Measurements from ENCODE around the gene GRIN3B. TPM values are rescaled to one million over a fixed set of nuclear protein-coding genes. Genes with fewer than 3 reads are reported as not detected.

Gene GRIN3B
- total RNA-seq, 4 donors from 2014 or later = not detected

- no peak for TF ChIP-seq POLR2A (IDR thresholded peaks at IDR 0.05)
- TF ChIP-seq, protein P1, sequence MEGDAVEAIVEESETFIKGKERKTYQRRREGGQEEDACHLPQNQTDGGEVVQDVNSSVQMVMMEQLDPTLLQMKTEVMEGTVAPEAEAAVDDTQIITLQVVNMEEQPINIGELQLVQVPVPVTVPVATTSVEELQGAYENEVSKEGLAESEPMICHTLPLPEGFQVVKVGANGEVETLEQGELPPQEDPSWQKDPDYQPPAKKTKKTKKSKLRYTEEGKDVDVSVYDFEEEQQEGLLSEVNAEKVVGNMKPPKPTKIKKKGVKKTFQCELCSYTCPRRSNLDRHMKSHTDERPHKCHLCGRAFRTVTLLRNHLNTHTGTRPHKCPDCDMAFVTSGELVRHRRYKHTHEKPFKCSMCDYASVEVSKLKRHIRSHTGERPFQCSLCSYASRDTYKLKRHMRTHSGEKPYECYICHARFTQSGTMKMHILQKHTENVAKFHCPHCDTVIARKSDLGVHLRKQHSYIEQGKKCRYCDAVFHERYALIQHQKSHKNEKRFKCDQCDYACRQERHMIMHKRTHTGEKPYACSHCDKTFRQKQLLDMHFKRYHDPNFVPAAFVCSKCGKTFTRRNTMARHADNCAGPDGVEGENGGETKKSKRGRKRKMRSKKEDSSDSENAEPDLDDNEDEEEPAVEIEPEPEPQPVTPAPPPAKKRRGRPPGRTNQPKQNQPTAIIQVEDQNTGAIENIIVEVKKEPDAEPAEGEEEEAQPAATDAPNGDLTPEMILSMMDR (IDR thresholded peaks at IDR 0.05) = no peak
- WGBS, 2 donors = 33 to 42% methylated on average over 20 to 23 of the region's 23 CpGs
- intact Hi-C loops (cut with DNase I; ENCODE audit: low total_unique reads) = no loop called here
- no peak for DNase-seq (ENCODE audit: low spot score in 2 of 2)
- no peak overlapping the region for H3K4me3 ChIP-seq (ENCODE audit: low read depth, poor library complexity, severe bottlenecking)
Observed at GRCh38 chr19:1042689-1043511, 42.7 kb downstream of the GRIN3B start.

DNA sequence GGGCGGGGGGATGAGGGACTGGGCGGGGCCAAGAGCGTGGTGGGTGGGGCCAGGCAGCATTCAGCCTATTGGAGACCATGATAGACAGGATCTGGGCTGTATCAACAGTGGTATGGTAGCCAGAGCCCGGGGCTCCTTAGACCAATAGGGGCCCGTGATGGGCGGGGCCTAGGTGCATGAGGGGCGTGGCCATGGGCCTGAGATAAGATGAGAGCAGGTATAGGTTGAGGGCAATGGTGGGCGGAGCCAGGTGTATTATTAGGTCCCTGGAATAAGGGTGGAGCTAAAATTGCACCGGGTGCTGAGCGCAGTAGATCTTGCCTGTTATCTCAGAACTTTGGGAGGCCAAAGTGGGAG, 45.0 kb downstream of the GRIN3B start:
- intact Hi-C loops (cut with DNase I; ENCODE audit: low total_unique reads) = no loop called here
- DNase-seq (ENCODE audit: low spot score in 2 of 2) = no peak
- TF ChIP-seq, protein P1 (IDR thresholded peaks at IDR 0.05) = no peak
- no peak for TF ChIP-seq POLR2A (IDR thresholded peaks at IDR 0.05)
- whole genome bisulfite sequencing, 2 donors = 71 to 76% methylated on average over 10 of the region's 10 CpGs
- H3K4me3 ChIP-seq (ENCODE audit: low read depth, poor library complexity, severe bottlenecking) = no peak overlapping the region

- TF ChIP-seq, protein P1 (IDR thresholded peaks at IDR 0.05) = no peak
- no peak for TF ChIP-seq POLR2A (IDR thresholded peaks at IDR 0.05)
- 91 to 98% methylated on average over 29 to 33 of the region's 33 CpGs for WGBS, 2 donors
- intact Hi-C loops (cut with DNase I; ENCODE audit: low total_unique reads) = no loop called here
- DNase-seq (ENCODE audit: low spot score in 2 of 2) = no peak
- no peak overlapping the region for H3K4me3 ChIP-seq (ENCODE audit: low read depth, poor library complexity, severe bottlenecking)
Observed at GRCh38 chr19:1046117-1046626, 46.0 kb downstream of the GRIN3B start.

DNA sequence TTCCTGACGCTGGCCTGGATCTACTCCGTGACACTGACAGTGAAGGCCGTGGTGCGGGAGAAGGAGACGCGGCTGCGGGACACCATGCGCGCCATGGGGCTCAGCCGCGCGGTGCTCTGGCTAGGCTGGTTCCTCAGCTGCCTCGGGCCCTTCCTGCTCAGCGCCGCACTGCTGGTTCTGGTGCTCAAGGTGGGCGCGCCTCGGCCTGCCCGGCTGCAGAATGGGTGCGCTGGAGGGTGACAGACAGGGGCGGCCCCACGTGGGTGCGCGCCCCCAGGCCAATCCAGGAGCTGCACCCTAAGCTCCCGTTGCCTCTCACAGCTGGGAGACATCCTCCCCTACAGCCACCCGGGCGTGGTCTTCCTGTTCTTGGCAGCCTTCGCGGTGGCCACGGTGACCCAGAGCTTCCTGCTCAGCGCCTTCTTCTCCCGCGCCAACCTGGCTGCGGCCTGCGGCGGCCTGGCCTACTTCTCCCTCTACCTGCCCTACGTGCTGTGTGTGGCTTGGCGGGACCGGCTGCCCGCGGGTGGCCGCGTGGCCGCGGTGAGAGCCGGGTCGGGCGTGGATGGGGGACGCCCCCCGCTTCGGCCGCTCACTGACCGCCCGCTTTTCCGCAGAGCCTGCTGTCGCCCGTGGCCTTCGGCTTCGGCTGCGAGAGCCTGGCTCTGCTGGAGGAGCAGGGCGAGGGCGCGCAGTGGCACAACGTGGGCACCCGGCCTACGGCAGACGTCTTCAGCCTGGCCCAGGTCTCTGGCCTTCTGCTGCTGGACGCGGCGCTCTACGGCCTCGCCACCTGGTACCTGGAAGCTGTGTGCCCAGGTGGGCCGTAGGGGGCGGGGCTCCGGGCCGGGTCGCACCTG, 46.8 kb downstream of the GRIN3B start:
- TF ChIP-seq, protein P1 (IDR thresholded peaks at IDR 0.05) = no peak
- no peak for TF ChIP-seq POLR2A (IDR thresholded peaks at IDR 0.05)
- 88 to 89% methylated on average over 51 to 68 of the region's 77 CpGs for WGBS, 2 donors
- no peak overlapping the region for H3K4me3 ChIP-seq (ENCODE audit: low read depth, poor library complexity, severe bottlenecking)
- no peak for DNase-seq (ENCODE audit: low spot score in 2 of 2)
- intact Hi-C loops (cut with DNase I; ENCODE audit: low total_unique reads) = no loop called here

DNA sequence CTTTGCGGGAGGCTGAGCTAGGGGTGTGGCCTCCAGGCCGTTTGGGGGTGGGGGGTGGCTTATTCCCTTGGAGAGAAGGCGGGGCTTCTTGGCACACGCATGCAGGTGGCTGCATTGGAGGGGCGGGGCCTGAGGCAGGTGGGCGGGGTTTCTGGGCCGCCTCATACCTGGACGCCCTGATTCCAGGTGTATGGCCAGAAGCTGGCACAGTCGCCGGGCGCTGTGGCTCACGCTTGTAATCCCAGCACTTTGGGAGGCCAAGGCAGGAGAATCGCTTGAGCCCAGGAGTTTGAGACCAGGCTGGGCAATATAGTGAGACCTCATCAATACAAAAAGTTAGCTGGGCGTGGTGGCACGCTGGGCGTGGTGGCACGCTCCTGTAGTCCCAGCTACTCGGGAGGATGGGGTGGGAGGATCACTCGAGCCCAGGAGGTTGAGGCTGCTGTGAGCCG, 47.5 kb downstream of the GRIN3B start:
- no peak for DNase-seq (ENCODE audit: low spot score in 2 of 2)
- intact Hi-C loops (cut with DNase I; ENCODE audit: low total_unique reads) = no loop called here
- 70 to 76% methylated on average over 18 to 19 of the region's 20 CpGs for WGBS, 2 donors
- TF ChIP-seq POLR2A (IDR thresholded peaks at IDR 0.05) = no peak
- TF ChIP-seq, protein P1 (IDR thresholded peaks at IDR 0.05) = no peak
- no peak overlapping the region for H3K4me3 ChIP-seq (ENCODE audit: low read depth, poor library complexity, severe bottlenecking)

Measured in lower leg skin (tissue), 4 donors.